Kidney (tissue), 14 donors: ENCODE results near the gene FADS2. TPM values are rescaled to one million over a fixed set of nuclear protein-coding genes. Genes with fewer than 3 reads are reported as not detected.

Experiments used
- DNase-seq, 5 donors: peaks; one replicate each; pipeline ENCODE4 v3.0.0-alpha.2; 2013 to 2020
- FAIRE-seq: peaks from 2 replicates; lab custom pipeline; 2012; peaks lifted over from hg19 to GRCh38; lab: Jason Lieb, UNC
- H3K27ac ChIP-seq, 2 donors: one replicate each; pipeline ENCODE4 v1.7.0; 2013; ENCODE audit warnings: low read depth in 2 of 2, low read length in 2 of 2, inconsistent platforms in 1 of 2
- H3K27me3 ChIP-seq: one replicate; pipeline ENCODE4 v1.7.1; 2013; ENCODE audit warnings: low read length, inconsistent platforms; ENCODE audit not compliant: control insufficient read depth, insufficient read depth
- H3K36me3 ChIP-seq, 3 donors: one replicate each; pipeline versions ENCODE4 v1.7.0 to v1.7.1; 2013; ENCODE audit warnings: low read length in 3 of 3, control low read depth in 1 of 3, inconsistent platforms in 1 of 3; ENCODE audit not compliant: insufficient read depth in 3 of 3, control insufficient read depth in 2 of 3
- H3K4me1 ChIP-seq, 3 donors: one replicate each; pipeline versions ENCODE4 v1.7.0 to v1.7.1; 2013; ENCODE audit warnings: low read length in 3 of 3, inconsistent platforms in 1 of 3, low read depth in 1 of 3; ENCODE audit not compliant: control insufficient read depth in 2 of 3, insufficient read depth in 2 of 3
- H3K4me3 ChIP-seq, 3 donors: one replicate each; pipeline versions ENCODE4 v1.7.0 to v1.8.1; 2013; ENCODE audit warnings: low read length in 3 of 3, control low read depth in 1 of 3, inconsistent platforms in 1 of 3
- H3K9ac ChIP-seq, 3 donors: one replicate each; pipeline versions ENCODE4 v1.7.0 to v1.7.1; 2013; ENCODE audit warnings: low read length in 3 of 3, control low read depth in 1 of 3, inconsistent platforms in 1 of 3
- H3K9me3 ChIP-seq, 3 donors: one replicate each; pipeline versions ENCODE4 v1.7.0 to v1.7.1; 2013; ENCODE audit warnings: low read length in 3 of 3, control low read depth in 1 of 3, inconsistent platforms in 1 of 3; ENCODE audit not compliant: control insufficient read depth in 2 of 3, insufficient read depth in 1 of 3
- intact Hi-C: fragments of 100-400 bp; cut with DNase I; formaldehyde crosslinking; loops from one replicate; pipeline ENCODE4 v1.11.1; 2022
- polyA plus RNA-seq: library from polyadenylated mRNA; stranded (reverse); fragments of 350-450 nt; fragmentation: Illumina TruSeq; extraction: RNeasy Lipid Tissue Mini Kit (QIAGEN cat#74804); gene quantifications from one replicate; pipeline ENCODE4 v1.2.3, GENCODE V29; 2014; ENCODE audit warnings: low read depth, low replicate concordance; ENCODE audit not compliant: insufficient read depth
- total RNA-seq: library from RNA; stranded (reverse); fragmentation: NEBNext Ultra II Directional; extraction: Animal tissue kit (Norgen Biotek cat#: 25700); gene quantifications from one replicate; pipeline ENCODE4 v1.2.1, GENCODE V29; 2021
- TF ChIP-seq, protein P1 (sequence below): IDR thresholded peaks from 3 replicates; pipeline ENCODE4 v1.5.1; 2012; ENCODE audit warnings: mild to moderate bottlenecking, moderate library complexity, borderline replicate concordance; ENCODE audit not compliant: insufficient read depth; ENCODE audit errors: extremely low read depth
- donor health status: control.
- donor health status: control.
- donor health status: control.
- donor health status: control.
- donor health status: control.
- donor health status: DM: yes; HTN: yes; CAD: no.
- donor health status: Normal renal cell carcinoma (clear cell type).

The FADS2 gene
- total and polyA plus RNA-seq, 2 donors from 2014 or later, result 9.8 to 49.2 TPM

DNA sequence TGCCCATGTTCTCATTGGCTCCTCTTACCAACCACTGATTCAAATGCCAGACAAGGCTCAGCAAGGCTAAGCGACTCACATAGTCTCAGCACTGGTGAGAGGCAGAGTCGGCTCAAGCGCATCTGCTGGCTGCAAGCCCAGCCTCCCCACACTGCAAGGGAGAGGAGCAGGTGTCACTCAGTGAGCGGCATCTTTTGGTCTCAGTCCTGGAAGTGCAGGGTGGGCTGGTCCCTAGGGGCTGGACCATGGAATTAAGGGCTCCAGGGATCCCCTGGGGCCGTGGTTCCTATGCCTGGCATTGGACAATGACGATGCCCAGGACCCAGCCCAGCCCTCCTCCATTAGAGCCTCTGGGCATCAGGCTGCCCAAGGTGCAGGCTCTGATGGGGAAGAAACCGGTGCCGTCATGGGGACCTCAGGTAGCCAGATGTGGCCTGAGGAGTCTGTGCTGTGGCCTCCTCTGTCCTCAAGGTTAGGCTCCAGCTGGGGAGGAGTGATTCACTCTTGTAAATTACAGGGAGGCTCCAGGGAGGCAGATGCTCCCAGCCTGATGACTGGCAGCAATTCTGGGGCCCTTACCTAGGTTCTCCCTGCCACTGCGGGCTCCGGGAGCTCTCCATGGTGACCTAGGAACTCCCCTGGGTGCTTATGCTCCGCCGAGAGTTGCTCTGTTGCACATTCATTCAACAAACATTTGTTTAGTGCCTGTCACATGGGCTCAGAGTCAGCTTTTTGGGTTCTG lies 28.0 kb downstream of the FADS2 start:
- intact Hi-C loops, result no loop called here
- Histone ChIP-seq H3K9me3 (no peaks in the 10 kb centered on the region), H3K4me1 (no peaks in the 10 kb centered on the region), H3K27ac (no peak overlapping the region), H3K4me3 (no peak overlapping the region), H3K9ac (no peak overlapping the region), H3K36me3 (peaks cover 0 to 3% (median 2%) of the 10 kb centered on the region in 3 donors), H3K27me3 (no peaks in the 10 kb centered on the region)
- DNase-seq (no peak), FAIRE-seq (no peak)
- TF ChIP-seq, protein P1, sequence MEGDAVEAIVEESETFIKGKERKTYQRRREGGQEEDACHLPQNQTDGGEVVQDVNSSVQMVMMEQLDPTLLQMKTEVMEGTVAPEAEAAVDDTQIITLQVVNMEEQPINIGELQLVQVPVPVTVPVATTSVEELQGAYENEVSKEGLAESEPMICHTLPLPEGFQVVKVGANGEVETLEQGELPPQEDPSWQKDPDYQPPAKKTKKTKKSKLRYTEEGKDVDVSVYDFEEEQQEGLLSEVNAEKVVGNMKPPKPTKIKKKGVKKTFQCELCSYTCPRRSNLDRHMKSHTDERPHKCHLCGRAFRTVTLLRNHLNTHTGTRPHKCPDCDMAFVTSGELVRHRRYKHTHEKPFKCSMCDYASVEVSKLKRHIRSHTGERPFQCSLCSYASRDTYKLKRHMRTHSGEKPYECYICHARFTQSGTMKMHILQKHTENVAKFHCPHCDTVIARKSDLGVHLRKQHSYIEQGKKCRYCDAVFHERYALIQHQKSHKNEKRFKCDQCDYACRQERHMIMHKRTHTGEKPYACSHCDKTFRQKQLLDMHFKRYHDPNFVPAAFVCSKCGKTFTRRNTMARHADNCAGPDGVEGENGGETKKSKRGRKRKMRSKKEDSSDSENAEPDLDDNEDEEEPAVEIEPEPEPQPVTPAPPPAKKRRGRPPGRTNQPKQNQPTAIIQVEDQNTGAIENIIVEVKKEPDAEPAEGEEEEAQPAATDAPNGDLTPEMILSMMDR, result no peak

DNA sequence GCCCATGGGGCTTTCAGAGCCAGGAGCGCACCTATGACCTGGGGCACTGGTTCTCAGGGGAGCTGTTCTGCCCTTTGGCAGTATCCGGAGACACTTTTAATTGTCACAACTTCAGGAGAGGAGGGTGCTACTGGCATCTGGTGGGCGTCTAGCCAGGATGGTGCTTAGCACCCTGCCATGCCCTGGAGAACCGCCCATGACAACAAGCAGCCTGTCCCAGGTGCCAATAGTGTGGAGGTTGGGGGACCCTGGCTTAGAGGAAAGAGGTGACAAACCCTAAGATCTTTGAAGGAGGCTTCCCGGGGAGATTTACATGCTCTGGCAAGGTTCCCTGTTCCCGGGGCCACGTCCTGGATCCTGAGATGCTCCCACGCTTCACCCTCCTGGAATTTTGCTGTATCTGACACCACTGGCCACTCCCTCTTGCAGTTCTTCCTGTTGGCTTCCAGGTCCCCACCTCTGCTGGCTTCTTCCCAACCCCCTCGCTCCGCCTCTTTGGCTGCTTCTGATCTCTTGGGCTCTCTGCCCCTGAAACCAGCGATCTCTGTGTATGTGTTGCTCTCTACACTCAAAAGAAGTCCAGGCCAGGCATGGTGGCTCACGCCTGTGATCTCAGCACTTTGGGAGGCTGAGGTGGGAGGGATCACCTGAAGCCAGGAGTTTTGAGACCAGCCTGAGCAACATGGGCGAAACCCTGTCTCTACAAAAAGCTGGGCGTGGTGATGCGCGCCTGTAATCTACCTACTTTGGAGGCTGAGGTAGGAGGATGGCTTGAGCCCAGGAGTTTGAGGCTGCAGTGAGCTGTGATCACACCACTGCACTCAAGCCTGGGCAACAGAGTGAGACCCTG lies 32.2 kb downstream of the FADS2 start:
- H3K36me3 ChIP-seq, result peaks cover 0 to 3% (median 2%) of the 10 kb centered on the region in 3 donors
- no peak overlapping the region for H3K9ac ChIP-seq
- intact Hi-C loops, result no loop called here
- no peak overlapping the region for H3K4me3 ChIP-seq
- FAIRE-seq (no peak), DNase-seq (no peak)
- no peak overlapping the region for H3K27ac ChIP-seq
- H3K27me3 ChIP-seq, result no peaks in the 10 kb centered on the region
- H3K9me3 ChIP-seq, result no peaks in the 10 kb centered on the region
- H3K4me1 ChIP-seq, result no peaks in the 10 kb centered on the region
- TF ChIP-seq, protein P1, result no peak

GRCh38 chr11:61861634-61862033 lies 33.5 kb downstream of the FADS2 start:
- Histone ChIP-seq H3K9me3 (no peaks in the 10 kb centered on the region), H3K9ac (no peak overlapping the region), H3K4me1 (no peaks in the 10 kb centered on the region), H3K27me3 (no peaks in the 10 kb centered on the region), H3K36me3 (peaks cover 0 to 3% (median 2%) of the 10 kb centered on the region in 3 donors), H3K4me3 (no peak overlapping the region), H3K27ac (no peak overlapping the region)
- FAIRE-seq (no peak), DNase-seq (no peak)
- TF ChIP-seq, protein P1, result no peak
- intact Hi-C loops, result no loop called here
